IPS DF 6.9 (cell line): ENCODE measurements around the gene SLAMF1.
"Not testable (repeated sequence)": the region's sequence is repeated elsewhere in the genome, so short reads cannot be mapped to it uniquely, and the experiment has no call there.

Experiments
- DNase-seq: peaks from one replicate; pipeline ENCODE4 v3.0.0-alpha.2; 2013; ENCODE audit warnings: low read depth, low spot score
- H3K27ac ChIP-seq: one replicate; pipeline ENCODE4 v1.5.1; 2013; ENCODE audit warnings: low read length, control low read depth
- H3K27me3 ChIP-seq: 2 replicates; pipeline ENCODE4 v1.6.1; 2013; ENCODE audit warnings: mild to moderate bottlenecking, low read length; ENCODE audit not compliant: control insufficient read depth, insufficient read depth
- H3K36me3 ChIP-seq: 2 replicates; pipeline ENCODE4 v1.6.1; 2013; ENCODE audit warnings: low read length; ENCODE audit not compliant: control insufficient read depth, insufficient read depth
- H3K4me1 ChIP-seq: 2 replicates; pipeline ENCODE4 v1.6.1; 2013; ENCODE audit warnings: low read length; ENCODE audit not compliant: control insufficient read depth, insufficient read depth
- H3K4me3 ChIP-seq: 2 replicates; pipeline ENCODE4 v1.5.1; 2013; ENCODE audit warnings: mild to moderate bottlenecking, low read length
- H3K9me3 ChIP-seq: 2 replicates; pipeline ENCODE4 v1.6.1; 2013; ENCODE audit warnings: low read length, inconsistent platforms; ENCODE audit not compliant: control insufficient read depth, insufficient read depth
- WGBS: extraction: QIAGEN DNeasy Blood & Tissue Kit; methylation state at CpG from one replicate; pipeline ENCODE4 v1.1.7; 2013; ENCODE audit warnings: mixed read lengths, missing lambda C conversion rate; ENCODE audit not compliant: insufficient read length, insufficient coverage; 5-methylcytosine and 5-hydroxymethylcytosine counted together

SLAMF1 gene

GRCh38 chr1:160646711-160647328 is at the start of gene SLAMF1:
Gene SLAMF1 (minus strand): TSS chr1:160647044. CDS start chr1:160646945, 99 bp downstream.
- Histone ChIP-seq H3K27ac (no peak within 1 kb of the TSS), H3K9me3 (no peaks in the 10 kb centered on the region), H3K27me3 (no peaks in the 10 kb centered on the region), H3K4me1 (peaks cover 2% of the 10 kb centered on the region; the same call in 1 of the 2 replicates), H3K36me3 (no peaks in the 10 kb centered on the region), H3K4me3 (no peak within 1 kb of the TSS)
- WGBS, result no CpG with 5 or more reads among the region's 11 CpGs
- no peak for DNase-seq

GRCh38 chr1:160692390-160692789 is 45.5 kb upstream of the SLAMF1 start:
- not testable (repeated sequence) for H3K27ac ChIP-seq, H3K9me3 ChIP-seq, H3K27me3 ChIP-seq, H3K4me3 ChIP-seq, DNase-seq, H3K4me1 ChIP-seq, H3K36me3 ChIP-seq
- no CpG with 5 or more reads among the region's 10 CpGs for WGBS

GRCh38 chr1:160685266-160685665 is 38.4 kb upstream of the SLAMF1 start:
- Histone ChIP-seq H3K36me3 (no peaks in the 10 kb centered on the region), H3K4me1 (no peaks in the 10 kb centered on the region; the same call in 1 of the 2 replicates), H3K4me3 (no peak overlapping the region), H3K27me3 (no peaks in the 10 kb centered on the region), H3K9me3 (no peaks in the 10 kb centered on the region), H3K27ac (no peak overlapping the region)
- no peak for DNase-seq

GRCh38 chr1:160682983-160683865 is 36.4 kb upstream of the SLAMF1 start:
- DNase-seq, result no peak
- H3K9me3 ChIP-seq, result no peaks in the 10 kb centered on the region
- no peaks in the 10 kb centered on the region for H3K36me3 ChIP-seq
- no peaks in the 10 kb centered on the region; the same call in 1 of the 2 replicates for H3K4me1 ChIP-seq
- no CpG with 5 or more reads among the region's 4 CpGs for WGBS
- no peak overlapping the region for H3K4me3 ChIP-seq
- H3K27ac ChIP-seq, result no peak overlapping the region
- H3K27me3 ChIP-seq, result no peaks in the 10 kb centered on the region

- Histone ChIP-seq H3K36me3 (no peaks in the 10 kb centered on the region), H3K9me3 (no peaks in the 10 kb centered on the region), H3K27ac (no peak overlapping the region), H3K4me1 (no peaks in the 10 kb centered on the region; the same call in 1 of the 2 replicates), H3K27me3 (no peaks in the 10 kb centered on the region), H3K4me3 (no peak overlapping the region)
- WGBS, result no CpG with 5 or more reads among the region's 3 CpGs
- DNase-seq, result no peak
Observed at GRCh38 chr1:160681891-160682140, 35.0 kb upstream of the SLAMF1 start.

GRCh38 chr1:160681066-160681890 is 34.4 kb upstream of the SLAMF1 start:
- Histone ChIP-seq H3K36me3 (no peaks in the 10 kb centered on the region), H3K4me3 (no peak overlapping the region), H3K27ac (no peak overlapping the region), H3K27me3 (no peaks in the 10 kb centered on the region), H3K4me1 (no peaks in the 10 kb centered on the region; the same call in 1 of the 2 replicates), H3K9me3 (no peaks in the 10 kb centered on the region)
- DNase-seq, result peak; percentile 95
- no CpG with 5 or more reads among the region's 10 CpGs for WGBS

GRCh38 chr1:160680399-160680798 is 33.6 kb upstream of the SLAMF1 start:
- H3K36me3 ChIP-seq, result no peaks in the 10 kb centered on the region
- no peak for DNase-seq
- WGBS, result no CpG with 5 or more reads among the region's 8 CpGs
- H3K27me3 ChIP-seq, result no peaks in the 10 kb centered on the region
- peaks cover under 1% of the 10 kb centered on the region; the same call in 1 of the 2 replicates for H3K4me1 ChIP-seq
- H3K4me3 ChIP-seq, result no peak overlapping the region
- H3K27ac ChIP-seq, result no peak overlapping the region
- no peaks in the 10 kb centered on the region for H3K9me3 ChIP-seq

GRCh38 chr1:160679893-160680292 is 33.0 kb upstream of the SLAMF1 start:
- peaks cover 1% of the 10 kb centered on the region; the same call in 1 of the 2 replicates for H3K4me1 ChIP-seq
- no peaks in the 10 kb centered on the region for H3K27me3 ChIP-seq
- H3K4me3 ChIP-seq, result no peak overlapping the region
- no peaks in the 10 kb centered on the region for H3K9me3 ChIP-seq
- H3K27ac ChIP-seq, result no peak overlapping the region
- DNase-seq, result no peak
- H3K36me3 ChIP-seq, result no peaks in the 10 kb centered on the region
- WGBS, result no CpG with 5 or more reads among the region's 3 CpGs

- H3K27me3 ChIP-seq, result no peaks in the 10 kb centered on the region
- no peaks in the 10 kb centered on the region for H3K9me3 ChIP-seq
- peaks cover 11% of the 10 kb centered on the region; the same call in 1 of the 2 replicates for H3K4me1 ChIP-seq
- no peak overlapping the region for H3K4me3 ChIP-seq
- no CpG with 5 or more reads among the region's 13 CpGs for WGBS
- H3K36me3 ChIP-seq, result no peaks in the 10 kb centered on the region
- no peak for DNase-seq
- no peak overlapping the region for H3K27ac ChIP-seq
Observed at GRCh38 chr1:160676869-160677597, 30.2 kb upstream of the SLAMF1 start.
